Thoracic aorta (tissue), 2 donors: Measurements from ENCODE around the gene CDKL2. TPM values are rescaled to one million over a fixed set of nuclear protein-coding genes. Genes with fewer than 3 reads are reported as not detected.
"Not testable (repeated sequence)": the region's sequence is repeated elsewhere in the genome, so short reads cannot be mapped to it uniquely, and the experiment has no call there.

ENCODE experiments used
- ATAC-seq: fragments of 150-250 bp; one replicate; pipeline ENCODE4 v1.8.0; 2017; ENCODE audit warnings: low read depth; ENCODE audit not compliant: insufficient number of reproducible peaks, low FRiP score
- DNase-seq: peaks from one replicate; pipeline ENCODE4 v3.0.0-alpha.2; 2020; ENCODE audit warnings: low spot score
- H3K27ac ChIP-seq, 2 donors: fragments of 200-600 bp; sonication (generic); 1 replicate in 1 of 2; 2 replicates in 1 of 2; pipeline ENCODE4 v1.5.1; 2016; ENCODE audit warnings: mild to moderate bottlenecking in 2 of 2, moderate library complexity in 2 of 2
- H3K27me3 ChIP-seq: fragments of 200-600 bp; sonication (generic); replicated peaks from 2 replicates; pipeline ENCODE4 v1.6.0; 2016; ENCODE audit warnings: mild to moderate bottlenecking; ENCODE audit not compliant: insufficient read depth
- H3K36me3 ChIP-seq: fragments of 200-600 bp; sonication (generic); one replicate; pipeline ENCODE4 v1.5.1; 2016
- H3K4me1 ChIP-seq, 2 donors: fragments of 200-600 bp; sonication (generic); 1 replicate in 1 of 2; 2 replicates in 1 of 2; pipeline versions ENCODE4 v1.5.1 to v1.6.0; 2016; ENCODE audit warnings: low read depth in 2 of 2, mild to moderate bottlenecking in 1 of 2; ENCODE audit not compliant: control insufficient read depth in 1 of 2
- H3K4me3 ChIP-seq: fragments of 200-600 bp; sonication (generic); 2 replicates; pipeline ENCODE4 v1.5.1; 2016; ENCODE audit warnings: mild to moderate bottlenecking
- H3K9me3 ChIP-seq: fragments of 200-600 bp; sonication (generic); 2 replicates; pipeline ENCODE4 v1.5.1; 2016
- total RNA-seq, 2 donors: library from RNA; depleted of rRNA; stranded (reverse); fragments of >200 nt; gene quantifications; one replicate each; pipeline versions ENCODE4 v1.1.0 to v1.2.3, GENCODE V29; 2016
- TF ChIP-seq, protein P1 (sequence below): fragments of 200-600 bp; sonication (generic); IDR thresholded peaks from one replicate; pipeline ENCODE4 v1.5.1; 2019; ENCODE audit warnings: antibody characterized with exemption

Gene CDKL2
- total RNA-seq, 2 donors from 2014 or later = 3.1 to 4.7 TPM

DNA sequence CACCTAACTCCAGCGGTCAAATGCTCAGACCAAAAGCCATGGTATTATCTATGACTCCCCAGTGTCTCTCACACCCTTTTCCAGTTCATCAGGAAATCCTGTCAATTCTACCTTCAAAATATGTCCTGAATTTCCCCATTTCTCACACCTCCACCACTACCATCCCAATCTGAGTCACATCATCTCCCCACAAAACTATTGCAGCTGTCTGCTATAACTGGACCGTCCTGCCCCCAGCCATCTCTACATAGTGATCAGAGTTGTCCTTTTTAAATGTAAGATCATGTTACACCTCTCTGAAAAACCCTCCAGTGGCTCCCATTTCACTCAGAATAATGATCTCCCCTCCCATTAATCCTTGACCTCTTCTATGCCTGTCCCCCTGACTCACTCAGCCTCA is 81.3 kb downstream of the CDKL2 start:
- Histone ChIP-seq H3K27ac (no peak overlapping the region), H3K27me3 (no peaks in the 10 kb centered on the region), H3K36me3 (peaks cover 6% of the 10 kb centered on the region), H3K4me1 (no peaks in the 10 kb centered on the region), H3K9me3 (no peaks in the 10 kb centered on the region), H3K4me3 (no peak overlapping the region)
- DNase-seq = no peak
- TF ChIP-seq, protein P1, sequence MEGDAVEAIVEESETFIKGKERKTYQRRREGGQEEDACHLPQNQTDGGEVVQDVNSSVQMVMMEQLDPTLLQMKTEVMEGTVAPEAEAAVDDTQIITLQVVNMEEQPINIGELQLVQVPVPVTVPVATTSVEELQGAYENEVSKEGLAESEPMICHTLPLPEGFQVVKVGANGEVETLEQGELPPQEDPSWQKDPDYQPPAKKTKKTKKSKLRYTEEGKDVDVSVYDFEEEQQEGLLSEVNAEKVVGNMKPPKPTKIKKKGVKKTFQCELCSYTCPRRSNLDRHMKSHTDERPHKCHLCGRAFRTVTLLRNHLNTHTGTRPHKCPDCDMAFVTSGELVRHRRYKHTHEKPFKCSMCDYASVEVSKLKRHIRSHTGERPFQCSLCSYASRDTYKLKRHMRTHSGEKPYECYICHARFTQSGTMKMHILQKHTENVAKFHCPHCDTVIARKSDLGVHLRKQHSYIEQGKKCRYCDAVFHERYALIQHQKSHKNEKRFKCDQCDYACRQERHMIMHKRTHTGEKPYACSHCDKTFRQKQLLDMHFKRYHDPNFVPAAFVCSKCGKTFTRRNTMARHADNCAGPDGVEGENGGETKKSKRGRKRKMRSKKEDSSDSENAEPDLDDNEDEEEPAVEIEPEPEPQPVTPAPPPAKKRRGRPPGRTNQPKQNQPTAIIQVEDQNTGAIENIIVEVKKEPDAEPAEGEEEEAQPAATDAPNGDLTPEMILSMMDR = no peak
- no peak for ATAC-seq

GRCh38 chr4:75547647-75548387 is 82.5 kb downstream of the CDKL2 start:
- Histone ChIP-seq H3K36me3 (peaks cover 8% of the 10 kb centered on the region), H3K4me3 (no peak overlapping the region), H3K4me1 (no peaks in the 10 kb centered on the region), H3K27ac (no peak overlapping the region), H3K9me3 (no peaks in the 10 kb centered on the region), H3K27me3 (no peaks in the 10 kb centered on the region)
- DNase-seq = peak; percentile 28
- TF ChIP-seq, protein P1 = no peak
- no peak for ATAC-seq

- ATAC-seq = no peak
- no peaks in the 10 kb centered on the region for H3K9me3 ChIP-seq
- H3K4me3 ChIP-seq = no peak overlapping the region
- TF ChIP-seq, protein P1 = no peak
- peaks cover 8% of the 10 kb centered on the region for H3K36me3 ChIP-seq
- H3K4me1 ChIP-seq = no peaks in the 10 kb centered on the region
- no peaks in the 10 kb centered on the region for H3K27me3 ChIP-seq
- DNase-seq = no peak
- H3K27ac ChIP-seq = no peak overlapping the region
These were observed 84.8 kb downstream of the CDKL2 start for GRCh38 chr4:75545526-75545925.

- no peaks in the 10 kb centered on the region for H3K9me3 ChIP-seq
- no peaks in the 10 kb centered on the region for H3K4me1 ChIP-seq
- TF ChIP-seq, protein P1 = no peak
- H3K27ac ChIP-seq = no peak overlapping the region
- ATAC-seq = no peak
- no peak for DNase-seq
- H3K36me3 ChIP-seq = peaks cover 8% of the 10 kb centered on the region
- H3K4me3 ChIP-seq = no peak overlapping the region
- no peaks in the 10 kb centered on the region for H3K27me3 ChIP-seq
These were observed 85.5 kb downstream of the CDKL2 start for GRCh38 chr4:75544870-75545269.

- not testable (repeated sequence) for H3K9me3 ChIP-seq, DNase-seq, ATAC-seq
These were observed 86.1 kb downstream of the CDKL2 start for GRCh38 chr4:75544220-75544619.

DNA sequence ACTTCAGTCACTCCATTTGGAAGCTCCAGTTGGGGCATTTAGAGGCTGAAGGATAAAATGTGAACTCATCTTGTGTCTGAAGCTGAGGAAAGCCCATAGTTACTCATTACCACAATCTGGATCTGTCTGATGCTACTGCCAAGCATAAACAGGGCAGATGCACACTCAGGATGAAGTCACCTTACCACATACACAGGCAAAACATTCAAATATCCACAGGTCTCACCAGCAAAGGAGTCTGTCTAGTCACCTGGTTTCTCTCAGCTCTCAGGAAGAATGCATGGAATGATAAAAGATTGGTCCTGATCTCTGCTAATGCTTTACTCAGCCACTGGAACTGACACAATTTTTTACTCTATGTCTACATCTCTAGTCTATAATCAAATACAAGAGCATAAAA is 87.5 kb downstream of the CDKL2 start:
- DNase-seq (no peak), ATAC-seq (no peak)
- Histone ChIP-seq H3K9me3 (no peaks in the 10 kb centered on the region), H3K4me3 (no peak overlapping the region), H3K27ac (no peak overlapping the region), H3K36me3 (peaks cover 8% of the 10 kb centered on the region), H3K27me3 (no peaks in the 10 kb centered on the region), H3K4me1 (no peaks in the 10 kb centered on the region)
- TF ChIP-seq, protein P1 = no peak

More at GRCh38 chr4:75544220-75544619, 86.1 kb downstream of the CDKL2 start:
- not testable (repeated sequence) for H3K4me3 ChIP-seq, H3K36me3 ChIP-seq, H3K4me1 ChIP-seq, H3K27me3 ChIP-seq, H3K27ac ChIP-seq

DNA sequence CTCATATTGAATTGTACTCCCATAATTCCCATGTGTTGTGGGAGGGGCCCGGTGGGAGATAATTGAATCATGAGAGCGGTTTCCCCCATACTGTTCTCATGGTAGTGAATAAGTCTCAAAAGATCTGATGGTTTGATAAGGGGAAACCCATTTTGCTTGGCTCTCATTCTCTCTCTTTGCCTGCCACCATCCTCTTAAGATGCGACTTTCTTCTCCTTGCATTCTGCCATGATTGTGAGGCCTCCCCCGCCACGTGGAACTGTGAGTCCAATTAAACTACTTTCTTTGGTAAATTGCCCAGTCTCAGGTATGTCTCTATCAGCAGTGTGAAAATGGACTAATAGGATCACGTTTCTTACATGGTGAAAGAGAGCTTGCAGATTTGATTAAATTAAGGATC is 93.0 kb downstream of the CDKL2 start:
- not testable (repeated sequence) for H3K27me3 ChIP-seq, DNase-seq, ATAC-seq, H3K4me1 ChIP-seq, H3K4me3 ChIP-seq, H3K36me3 ChIP-seq, H3K27ac ChIP-seq
- peaks cover 10% of the 10 kb centered on the region for H3K9me3 ChIP-seq

- peaks cover 10% of the 10 kb centered on the region for H3K9me3 ChIP-seq
- not testable (repeated sequence) for H3K27me3 ChIP-seq, H3K4me1 ChIP-seq, H3K27ac ChIP-seq, ATAC-seq, H3K4me3 ChIP-seq, DNase-seq
- peaks cover 27% of the 10 kb centered on the region for H3K36me3 ChIP-seq
These were observed 96.4 kb downstream of the CDKL2 start for GRCh38 chr4:75533926-75534325.
